IPS-18c (cell line): ENCODE measurements around the gene MDN1.
"Not testable (repeated sequence)": the region's sequence is repeated elsewhere in the genome, so short reads cannot be mapped to it uniquely, and the experiment has no call there.

Source experiments
- H3K4me3 ChIP-seq: 2 replicates; pipeline ENCODE4 v1.7.0; 2013; ENCODE audit warnings: low read depth, mild to moderate bottlenecking, low read length, moderate library complexity; ENCODE audit not compliant: insufficient read depth
- H3K9me3 ChIP-seq: one replicate; pipeline ENCODE4 v1.6.1; 2013; ENCODE audit warnings: mild to moderate bottlenecking, low read length, moderate library complexity; ENCODE audit not compliant: control insufficient read depth, insufficient read depth

The MDN1 gene

DNA sequence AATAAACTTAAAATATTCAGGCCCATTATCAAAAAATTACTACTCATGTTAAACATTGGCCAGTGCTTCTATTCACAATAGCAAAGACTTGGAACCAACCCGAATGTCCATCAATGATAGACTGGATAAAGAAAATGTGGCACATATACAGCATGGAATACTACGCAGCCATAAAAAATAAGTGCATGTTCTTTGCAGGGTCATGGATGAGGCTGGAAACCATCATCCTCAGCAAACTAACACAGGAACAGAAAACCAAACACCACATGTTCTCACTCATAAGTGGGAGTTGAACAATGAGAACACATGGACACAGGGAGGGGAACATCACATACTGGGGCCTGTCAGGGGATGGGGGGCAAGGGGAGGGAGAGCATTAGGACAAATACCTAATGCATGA is 88.3 kb downstream of the MDN1 start:
- H3K9me3 ChIP-seq, H3K4me3 ChIP-seq: not testable (repeated sequence)

DNA sequence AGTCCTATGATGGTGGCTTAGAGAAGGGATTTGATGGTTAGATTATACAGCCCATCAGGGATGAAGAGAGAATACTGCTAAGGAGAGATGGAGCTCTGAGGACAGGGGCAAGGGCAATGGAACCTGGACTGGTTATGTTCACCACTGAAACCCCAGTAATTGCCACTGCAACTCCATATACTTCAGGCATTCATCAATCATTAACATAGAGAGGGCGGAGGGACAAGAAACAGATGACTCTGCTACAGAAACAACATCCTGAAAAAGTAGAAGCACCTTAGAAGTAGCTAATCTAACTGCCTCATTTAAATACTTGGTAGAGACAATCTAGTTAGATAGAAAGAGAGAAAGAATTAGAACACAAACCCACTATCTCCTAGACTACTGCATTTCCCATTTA is 89.8 kb downstream of the MDN1 start:
- no peaks in the 10 kb centered on the region for H3K9me3 ChIP-seq

DNA sequence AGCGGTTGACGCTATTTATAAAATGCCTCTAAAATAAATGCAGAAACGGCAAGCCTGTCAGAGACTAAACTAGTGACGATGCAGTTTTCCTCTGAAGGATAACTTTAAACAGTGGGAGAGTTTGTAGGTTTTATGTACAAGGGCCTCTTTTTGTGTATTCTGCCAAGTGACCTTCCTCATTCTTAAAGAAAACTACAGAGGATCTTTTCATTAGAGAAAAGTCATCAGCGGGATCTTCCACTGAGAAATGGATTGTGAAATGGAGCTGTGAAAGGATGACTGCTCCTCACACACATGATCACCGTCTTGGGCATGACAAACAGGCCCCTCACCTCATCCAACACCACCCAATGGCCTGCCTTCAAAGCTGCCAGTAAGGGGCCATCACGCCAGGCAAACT is 92.1 kb downstream of the MDN1 start:
- H3K4me3 ChIP-seq, result no peak overlapping the region
- no peaks in the 10 kb centered on the region for H3K9me3 ChIP-seq

More for the DNA sequence above, 89.8 kb downstream of the MDN1 start:
- no peak overlapping the region for H3K4me3 ChIP-seq

DNA sequence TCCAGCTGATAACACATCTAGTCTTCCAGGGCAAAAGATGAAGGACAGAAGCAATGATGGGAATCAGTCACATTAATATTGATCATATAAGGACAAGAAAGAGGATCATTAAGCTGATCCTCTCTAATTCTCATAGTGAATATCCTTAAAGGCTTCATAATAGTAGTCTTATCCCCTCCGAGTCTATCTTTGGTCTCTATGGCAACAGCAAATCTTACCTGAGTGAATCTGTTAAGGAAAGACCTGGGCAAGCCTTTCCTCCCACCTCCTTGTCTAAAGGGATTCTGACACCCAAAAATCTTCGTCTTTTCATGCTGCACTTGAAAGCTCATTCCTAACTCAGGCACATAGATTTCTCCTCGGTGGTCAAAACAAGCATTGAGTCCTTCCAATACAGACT is 94.6 kb downstream of the MDN1 start:
- no peak overlapping the region for H3K4me3 ChIP-seq
- no peaks in the 10 kb centered on the region for H3K9me3 ChIP-seq

DNA sequence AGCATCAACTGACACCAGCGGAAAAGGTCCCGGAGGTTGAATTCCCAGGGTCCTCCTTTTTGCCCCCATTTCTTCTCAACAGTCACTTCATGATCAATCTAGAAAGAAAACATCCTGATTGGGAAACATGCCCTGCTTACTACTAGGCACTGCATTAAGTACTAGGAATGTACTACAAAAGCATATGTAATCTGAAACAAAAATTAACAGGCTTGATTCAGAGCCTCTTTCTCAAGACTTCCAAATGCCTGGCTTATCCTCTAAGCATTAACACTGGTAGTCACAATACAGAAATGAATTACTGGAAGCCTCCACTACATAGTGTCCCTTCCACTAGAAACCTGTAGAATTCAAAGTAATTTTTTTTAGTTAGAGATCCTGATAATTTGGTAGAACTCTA is 96.5 kb downstream of the MDN1 start:
- Histone ChIP-seq H3K9me3 (no peaks in the 10 kb centered on the region), H3K4me3 (no peak overlapping the region)

DNA sequence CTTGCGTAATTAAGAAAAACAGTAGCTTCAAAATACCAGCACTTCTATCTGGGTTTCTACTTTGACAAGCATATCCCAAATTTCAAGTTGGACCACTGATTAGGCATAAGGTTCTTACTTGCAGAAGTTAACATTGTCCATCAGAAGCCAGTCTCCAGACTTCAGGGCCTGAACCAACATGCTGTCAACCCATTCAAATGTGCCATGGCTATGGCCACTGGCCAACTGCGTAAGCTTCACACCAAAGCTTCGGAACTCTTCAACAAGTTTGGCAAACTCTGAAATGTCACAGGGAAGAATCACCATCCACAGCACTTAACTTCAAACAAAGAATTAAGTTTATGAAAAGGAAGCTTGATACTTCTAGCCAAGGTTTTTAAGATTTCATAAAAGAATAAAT is 103.1 kb downstream of the MDN1 start:
- H3K4me3 ChIP-seq, result no peak overlapping the region

DNA sequence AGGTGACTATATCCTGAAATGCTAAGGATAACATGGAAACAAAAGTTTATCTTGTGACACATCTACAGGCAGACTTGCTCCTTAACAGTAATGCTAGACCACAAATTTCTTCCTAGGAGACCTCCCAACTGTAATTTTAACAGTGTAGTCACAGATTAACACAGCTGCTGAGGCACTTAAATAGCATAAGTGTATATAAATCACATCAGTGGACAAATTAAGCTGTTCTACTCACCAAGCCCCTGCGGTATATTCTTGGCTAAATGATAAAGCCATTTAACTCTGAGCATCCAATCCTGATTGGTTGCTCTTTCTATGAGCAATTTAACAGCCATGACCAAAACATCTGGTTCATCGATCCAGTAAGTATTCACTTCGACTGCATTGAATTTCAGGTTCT is 107.8 kb downstream of the MDN1 start:
- Histone ChIP-seq H3K4me3 (no peak overlapping the region), H3K9me3 (no peaks in the 10 kb centered on the region)

More for the DNA sequence above, 103.1 kb downstream of the MDN1 start:
- no peaks in the 10 kb centered on the region for H3K9me3 ChIP-seq

DNA sequence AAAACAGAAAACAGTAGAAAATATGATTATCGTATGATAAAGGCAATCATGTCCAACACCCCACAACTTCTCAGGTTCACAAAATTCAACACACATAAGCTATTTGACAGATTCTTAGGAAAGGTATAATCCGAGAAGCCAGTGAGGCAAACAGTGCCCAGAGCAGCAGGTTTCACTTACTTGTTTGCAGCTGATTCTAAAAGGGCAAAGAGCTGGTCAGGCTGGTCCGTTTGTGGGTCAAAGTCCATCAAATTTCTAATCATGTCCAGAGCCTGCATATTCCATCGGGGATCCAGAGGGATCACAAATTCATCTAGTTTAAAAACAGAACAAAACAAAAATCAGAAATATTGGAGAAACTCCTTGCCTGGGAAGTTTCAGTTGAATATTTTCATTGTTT is 111.3 kb downstream of the MDN1 start:
- no peaks in the 10 kb centered on the region for H3K9me3 ChIP-seq
- no peak overlapping the region for H3K4me3 ChIP-seq

DNA sequence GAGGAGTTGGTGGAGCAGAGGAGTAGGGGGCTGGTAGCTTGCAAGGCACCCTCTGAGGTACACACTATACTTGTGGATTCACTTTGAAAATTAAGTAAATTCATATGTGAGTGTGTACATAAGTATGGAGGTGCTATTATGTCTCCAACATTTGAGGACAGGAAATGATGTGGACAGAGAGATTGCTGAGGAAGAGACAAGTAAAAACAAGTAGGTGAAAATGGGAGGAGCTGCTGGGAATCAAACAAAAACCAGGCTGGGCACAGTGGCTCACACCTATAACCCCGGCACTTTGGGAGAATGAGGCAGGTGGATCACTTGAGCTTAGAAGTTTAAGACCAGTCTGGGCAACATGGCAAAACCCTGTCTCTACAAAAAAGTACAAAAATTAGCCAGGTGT is 111.8 kb downstream of the MDN1 start:
- no peak overlapping the region for H3K4me3 ChIP-seq
- no peaks in the 10 kb centered on the region for H3K9me3 ChIP-seq

DNA sequence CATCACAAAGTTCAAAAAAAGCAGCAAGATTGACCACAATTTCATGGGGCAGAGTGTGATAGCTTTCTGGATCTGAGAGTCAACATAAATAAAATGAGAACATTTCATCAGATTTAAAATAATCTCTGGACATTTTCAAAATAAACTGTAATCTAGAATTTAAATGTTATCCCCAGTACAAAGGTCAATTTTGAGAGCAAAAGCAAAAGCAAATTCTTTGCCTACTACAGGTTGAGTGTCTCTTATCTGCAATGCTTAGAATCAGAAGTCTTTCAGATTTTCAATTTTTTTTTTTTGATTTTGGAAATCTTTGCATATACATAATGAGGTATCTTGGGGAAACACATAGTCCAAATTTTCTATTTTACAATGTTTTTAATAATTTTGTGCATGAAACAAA is 113.5 kb downstream of the MDN1 start:
- no peak overlapping the region for H3K4me3 ChIP-seq
- H3K9me3 ChIP-seq, result no peaks in the 10 kb centered on the region

DNA sequence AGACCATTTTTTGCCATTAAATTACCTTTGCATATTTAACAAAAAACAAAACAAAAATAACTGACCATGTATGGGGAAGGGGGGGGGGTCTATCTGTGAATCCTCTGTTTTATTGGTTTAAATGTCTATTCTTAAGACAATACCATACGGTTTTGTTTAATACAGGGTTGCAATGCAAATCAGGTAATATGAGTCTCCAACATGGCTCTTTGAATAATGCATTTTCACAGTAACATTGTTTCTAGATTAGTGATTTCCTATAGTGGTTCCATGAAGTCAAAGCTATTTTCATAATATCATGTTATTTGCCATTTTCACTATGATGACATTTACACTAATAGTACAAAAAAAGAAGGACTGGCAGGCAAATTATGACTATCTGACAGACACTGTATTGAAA is 116.3 kb downstream of the MDN1 start:
- H3K4me3 ChIP-seq, result no peak overlapping the region
- no peaks in the 10 kb centered on the region for H3K9me3 ChIP-seq

DNA sequence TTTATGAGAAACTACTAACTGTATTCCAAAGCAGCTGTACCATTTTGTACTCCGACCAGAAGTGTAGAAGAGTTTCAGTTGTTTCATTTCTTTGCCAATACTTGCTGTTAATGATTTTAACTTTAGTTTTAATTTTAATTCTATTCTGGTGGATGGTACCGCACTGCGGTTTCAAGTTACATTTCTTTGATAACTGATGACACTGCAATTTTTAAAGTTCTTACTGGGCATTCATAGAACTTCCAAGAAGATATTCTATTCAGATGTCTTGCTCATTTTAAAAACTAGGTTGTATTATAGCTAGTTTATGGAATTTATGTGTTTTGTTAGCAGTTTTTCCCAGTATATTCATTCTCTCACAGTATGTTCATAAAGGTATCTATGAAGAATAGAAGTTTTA is 117.2 kb downstream of the MDN1 start:
- Histone ChIP-seq H3K4me3 (no peak overlapping the region), H3K9me3 (no peaks in the 10 kb centered on the region)

DNA sequence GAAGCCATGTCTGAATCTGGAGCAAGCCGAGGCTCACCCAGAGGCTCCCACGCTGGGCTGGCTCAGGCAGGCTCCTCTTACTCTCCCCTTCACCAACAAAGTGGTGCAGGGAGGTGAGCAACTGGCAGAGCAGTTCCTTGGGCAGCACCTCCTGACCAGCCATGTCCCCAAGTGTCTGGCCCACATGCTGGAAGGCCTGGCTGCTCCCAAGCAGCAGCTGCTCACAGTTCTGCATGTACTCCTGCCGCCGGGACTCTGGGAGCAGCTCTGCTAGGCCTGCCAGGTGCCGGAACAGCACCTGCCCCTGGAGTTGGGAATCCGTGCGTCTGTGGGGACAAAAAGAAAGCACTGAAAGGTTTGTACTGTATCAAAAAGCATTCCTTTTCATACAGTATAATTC is 123.9 kb downstream of the MDN1 start:
- H3K9me3 ChIP-seq, result no peaks in the 10 kb centered on the region
- H3K4me3 ChIP-seq, result no peak overlapping the region

DNA sequence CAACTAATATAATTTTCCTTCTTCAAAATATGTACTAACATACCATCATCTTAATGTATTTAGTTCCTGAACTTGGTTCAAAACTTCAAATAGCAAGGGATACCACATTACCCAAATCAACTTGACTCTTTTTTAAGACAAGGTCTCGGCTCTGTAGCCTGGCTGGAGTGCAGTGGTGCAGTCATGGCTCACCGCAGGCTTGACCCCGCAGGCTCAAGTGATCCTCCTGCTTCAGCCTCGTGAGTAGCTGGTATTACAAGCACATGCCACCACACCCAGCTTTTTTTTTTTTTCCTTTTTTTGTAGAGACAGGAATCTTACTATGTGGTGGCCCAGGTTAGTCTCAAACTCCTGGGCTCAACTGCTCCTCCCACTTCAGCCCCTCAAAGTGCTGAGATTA is 125.2 kb downstream of the MDN1 start:
- Histone ChIP-seq H3K4me3 (no peak overlapping the region), H3K9me3 (no peaks in the 10 kb centered on the region)

DNA sequence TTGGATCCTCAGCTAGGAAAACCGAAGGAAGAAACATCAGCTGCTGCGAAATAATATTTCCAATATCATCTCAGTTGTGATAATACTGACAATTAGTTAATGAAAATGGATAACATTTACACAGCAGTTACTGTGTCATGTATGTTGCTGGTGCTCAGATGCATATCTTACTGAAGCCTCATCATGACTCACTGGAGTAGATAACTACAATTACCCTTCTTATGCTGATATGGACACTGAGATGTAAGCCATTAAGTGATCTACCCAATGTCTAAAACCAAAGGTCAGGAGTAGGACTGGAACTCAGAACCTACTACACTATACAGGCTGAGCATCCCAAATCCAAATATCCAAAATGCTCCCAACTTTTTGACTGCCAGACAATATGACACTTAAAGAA is 126.4 kb downstream of the MDN1 start:
- H3K4me3 ChIP-seq, result no peak overlapping the region
- H3K9me3 ChIP-seq, result no peaks in the 10 kb centered on the region

DNA sequence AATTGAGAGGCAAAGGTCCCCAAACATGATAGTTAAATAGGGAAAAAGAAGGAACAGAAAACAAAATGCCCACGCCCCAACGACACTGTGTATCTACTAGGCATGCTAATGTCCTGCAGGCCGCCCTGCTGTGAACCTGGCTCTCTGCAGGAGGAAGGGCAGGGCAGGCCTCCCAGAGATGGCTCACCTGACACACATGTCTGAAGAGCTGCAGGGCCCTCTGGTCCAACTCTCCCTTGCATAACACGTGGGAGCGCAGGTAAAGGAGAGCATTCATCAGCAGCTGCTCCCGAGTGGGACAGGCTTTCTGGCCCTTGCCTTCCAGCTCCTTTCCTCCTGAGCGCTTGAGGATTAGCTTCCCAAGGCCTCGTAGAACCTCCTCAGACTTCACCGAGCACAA is 127.3 kb downstream of the MDN1 start:
- no peak overlapping the region for H3K4me3 ChIP-seq
- no peaks in the 10 kb centered on the region for H3K9me3 ChIP-seq

DNA sequence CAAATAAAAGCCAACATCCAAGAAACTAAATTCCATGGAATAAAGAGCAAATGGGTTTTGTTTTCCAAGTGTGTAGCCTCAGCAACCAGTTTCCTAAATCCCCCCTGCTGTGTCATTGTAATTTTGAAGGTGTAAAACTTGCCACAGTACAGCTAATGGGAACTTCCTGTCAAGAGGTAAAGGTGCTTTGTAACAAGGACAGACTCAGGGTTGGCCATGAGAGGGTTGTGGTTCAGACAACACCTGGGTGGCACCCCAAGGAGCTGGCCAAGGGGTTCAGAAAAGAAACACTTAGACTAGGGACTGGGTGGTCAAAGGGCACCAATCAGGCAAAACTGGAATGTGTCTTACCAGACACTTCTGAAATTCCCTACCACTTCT is 128.7 kb downstream of the MDN1 start:
- no peak overlapping the region for H3K4me3 ChIP-seq
- no peaks in the 10 kb centered on the region for H3K9me3 ChIP-seq

DNA sequence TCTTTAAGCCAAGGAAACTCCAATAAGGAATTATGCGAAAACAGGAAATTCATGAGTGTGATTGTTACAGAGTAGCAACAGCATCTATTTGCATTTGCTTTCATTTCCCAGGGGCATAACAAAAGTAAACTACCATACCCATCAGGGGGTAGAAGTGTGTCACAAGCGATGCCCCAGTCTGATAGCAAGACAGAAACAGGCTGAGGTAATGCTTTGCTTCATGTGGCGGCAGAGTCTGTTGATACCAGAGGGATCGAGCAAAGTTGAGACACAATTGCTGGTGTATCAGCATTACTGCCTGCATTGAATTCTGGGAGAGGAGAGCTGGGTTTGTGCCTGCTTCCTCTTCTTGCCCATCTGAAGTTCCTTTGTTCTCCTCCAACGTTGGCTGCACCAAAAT is 129.9 kb downstream of the MDN1 start:
- Histone ChIP-seq H3K4me3 (no peak overlapping the region), H3K9me3 (no peaks in the 10 kb centered on the region)

DNA sequence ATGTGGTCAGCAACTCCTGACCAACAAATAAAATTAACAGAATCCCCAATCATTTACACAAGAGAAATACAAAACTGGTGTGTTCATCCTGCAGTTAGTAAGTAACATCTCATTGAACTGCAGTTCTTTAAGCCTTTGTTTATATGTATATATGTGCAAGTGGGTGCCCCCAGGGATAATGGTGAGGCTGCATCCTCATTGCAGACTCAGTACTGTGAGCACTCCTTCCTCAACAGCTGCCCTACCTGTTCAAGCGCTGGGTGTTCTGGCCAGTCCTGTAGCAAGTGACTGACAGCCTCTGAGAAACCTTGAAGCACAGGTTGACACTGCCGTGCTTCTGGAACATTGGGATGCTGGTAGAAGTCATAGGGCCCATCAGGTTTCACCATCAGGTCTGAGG is 131.3 kb downstream of the MDN1 start:
- no peaks in the 10 kb centered on the region for H3K9me3 ChIP-seq
- no peak overlapping the region for H3K4me3 ChIP-seq

DNA sequence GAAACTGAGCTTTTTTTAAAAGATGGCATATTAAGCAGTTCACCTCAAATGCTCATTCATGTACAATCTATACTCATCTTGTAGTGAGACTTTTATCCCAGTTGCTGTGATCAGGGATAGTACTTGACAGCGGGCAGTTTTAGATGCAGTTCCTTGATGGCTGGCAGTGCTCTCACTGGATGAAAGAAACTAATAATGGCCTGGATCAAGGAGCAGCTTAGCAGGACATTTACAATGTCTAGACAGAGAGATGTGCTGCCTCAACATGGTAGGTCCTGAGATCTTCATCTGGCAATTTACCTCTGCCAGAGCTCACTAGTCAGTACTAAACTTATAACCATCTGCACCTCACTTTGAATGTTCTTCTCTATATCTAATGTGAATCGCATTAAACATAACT is 134.3 kb downstream of the MDN1 start:
- no peaks in the 10 kb centered on the region for H3K9me3 ChIP-seq
- H3K4me3 ChIP-seq, result no peak overlapping the region
